HepG2 (cell line): ENCODE measurements around the gene DAZAP1. TPM values are rescaled to one million over a fixed set of nuclear protein-coding genes. Genes with fewer than 3 reads are reported as not detected.

ENCODE experiments used
- CEBPZ ChIP-seq: IDR thresholded peaks from 2 replicates; pipeline ENCODE4 v1.6.1; 2012; ENCODE audit warnings: low read length, improper control_type of control experiment
- ETV6 ChIP-seq: sonication (generic); formaldehyde crosslinking; conservative IDR thresholded peaks from 2 replicates; pipeline ENCODE4 v1.4.0; 2020; ENCODE audit warnings: missing genetic modification reagents
- HHEX ChIP-seq: IDR thresholded peaks from 2 replicates; pipeline ENCODE4 v1.6.1; 2016; ENCODE audit warnings: control low read depth
- HMG20B ChIP-seq: conservative IDR thresholded peaks from 2 replicates; pipeline ENCODE4 v1.6.1; 2016; ENCODE audit warnings: missing genetic modification reagents, missing compliant biosample characterization
- IKZF1 ChIP-seq: fragments of 450-650 bp; IDR thresholded peaks from 2 replicates; pipeline ENCODE4 v1.7.1; 2016
- KDM6A ChIP-seq: IDR thresholded peaks from 2 replicates; pipeline ENCODE4 v1.6.1; 2016; ENCODE audit warnings: low read depth
- RNF219 ChIP-seq: sonication (generic); formaldehyde crosslinking; IDR thresholded peaks from 2 replicates; pipeline ENCODE4 v1.5.0; 2020; ENCODE audit warnings: mild to moderate bottlenecking, missing genetic modification reagents
- SP4 ChIP-seq: sonication (generic); formaldehyde crosslinking; IDR thresholded peaks from 2 replicates; pipeline ENCODE4 v1.8.1; 2023; ENCODE audit warnings: mild to moderate bottlenecking, missing genetic modification reagents
- ZBTB2 ChIP-seq: sonication (generic); formaldehyde crosslinking; IDR thresholded peaks from 2 replicates; pipeline ENCODE4 v1.8.0; 2022; ENCODE audit warnings: low read depth, missing genetic modification reagents
- ZFP37 ChIP-seq: sonication (generic); formaldehyde crosslinking; IDR thresholded peaks from 2 replicates; pipeline ENCODE4 v1.4.0; 2020; ENCODE audit warnings: missing genetic modification reagents, borderline replicate concordance
- ZMAT5 ChIP-seq: sonication (generic); formaldehyde crosslinking; IDR thresholded peaks from 2 replicates; pipeline ENCODE4 v1.5.0; 2020; ENCODE audit warnings: mild to moderate bottlenecking, low read depth, missing genetic modification reagents, borderline replicate concordance
- ZNF17 ChIP-seq: sonication (generic); formaldehyde crosslinking; IDR thresholded peaks from 2 replicates; pipeline ENCODE4 v1.5.0; 2020; ENCODE audit warnings: mild to moderate bottlenecking, missing genetic modification reagents
- ZNF224 ChIP-seq: sonication (generic); formaldehyde crosslinking; IDR thresholded peaks from 2 replicates; pipeline ENCODE4 v1.5.0; 2020; ENCODE audit warnings: mild to moderate bottlenecking, missing genetic modification reagents
- ZNF414 ChIP-seq: sonication (generic); formaldehyde crosslinking; IDR thresholded peaks from 2 replicates; pipeline ENCODE4 v1.5.0; 2020; ENCODE audit warnings: missing genetic modification reagents
- ZNF432 ChIP-seq: sonication (generic); formaldehyde crosslinking; IDR thresholded peaks from 2 replicates; pipeline ENCODE4 v1.5.0; 2020; ENCODE audit warnings: missing genetic modification reagents, mild to moderate bottlenecking, borderline replicate concordance
- ZNF496 ChIP-seq: sonication (generic); formaldehyde crosslinking; IDR thresholded peaks from 2 replicates; pipeline ENCODE4 v1.8.1; 2023; ENCODE audit warnings: mild to moderate bottlenecking, moderate library complexity, missing genetic modification reagents; ENCODE audit not compliant: insufficient replicate concordance
- ZNF513 ChIP-seq: sonication (generic); formaldehyde crosslinking; conservative IDR thresholded peaks from 2 replicates; pipeline ENCODE4 v1.5.0; 2020; ENCODE audit warnings: missing genetic modification reagents
- ZNF615 ChIP-seq: sonication (generic); formaldehyde crosslinking; IDR thresholded peaks from 2 replicates; pipeline ENCODE4 v1.5.0; 2020; ENCODE audit warnings: mild to moderate bottlenecking, missing genetic modification reagents, borderline replicate concordance
- ZNF619 ChIP-seq: sonication (generic); formaldehyde crosslinking; IDR thresholded peaks from 2 replicates; pipeline ENCODE4 v1.4.0; 2020; ENCODE audit warnings: mild to moderate bottlenecking, missing genetic modification reagents
- ZNF670 ChIP-seq: sonication (generic); formaldehyde crosslinking; IDR thresholded peaks from 2 replicates; pipeline ENCODE4 v1.8.0; 2022; ENCODE audit warnings: mild to moderate bottlenecking, missing genetic modification reagents, borderline replicate concordance
- ZSCAN29 ChIP-seq: sonication (generic); formaldehyde crosslinking; conservative IDR thresholded peaks from 2 replicates; pipeline ENCODE4 v1.4.0; 2020; ENCODE audit warnings: mild to moderate bottlenecking, missing genetic modification reagents
- polyA plus RNA-seq, 8 experiments: library from polyadenylated mRNA; depleted of rRNA in 3 of 8; stranded (reverse) in 7 of 8; unstranded in 1 of 8; fragments of >200 nt; fragmentation: Illumina TruSeq in 4 of 8; extraction: Trizol in 4 of 8; gene quantifications; 2 replicates each; pipeline versions ENCODE4 v1.2.1 to v1.2.3, GENCODE V29; 2011 to 2016; ENCODE audit warnings: low read depth in 4 of 8, missing spikeins in 1 of 8, mixed read lengths in 1 of 8; ENCODE audit not compliant: insufficient read depth in 1 of 8
- total RNA-seq, 5 experiments: library from RNA; depleted of rRNA; stranded (reverse); fragments of >200 nt; fragmentation: Illumina TruSeq; extraction: Trizol; gene quantifications; 2 replicates each; pipeline ENCODE4 v1.2.3, GENCODE V29; 2016; ENCODE audit warnings: low read depth in 1 of 5

Gene DAZAP1
- total and polyA plus RNA-seq, 2 of the 13 experiments (the other 11 are each of a cell fraction or from before 2014, with no cell fraction given): 63.3 to 79.2 TPM

GRCh38 chr19:1457031-1457739 is 49.8 kb downstream of the DAZAP1 start (continued):
- TF ChIP-seq RNF219: no peak
- TF ChIP-seq SP4 (CRISPR knock-in tag): no peak
- no peak for TF ChIP-seq CEBPZ
- TF ChIP-seq ZNF619 (CRISPR knock-in tag): no peak
- TF ChIP-seq ZBTB2: no peak
- TF ChIP-seq ZNF615 (CRISPR knock-in tag): no peak
- no peak for TF ChIP-seq ZNF17 (CRISPR knock-in tag)
- TF ChIP-seq HMG20B (CRISPR knock-in tag): no peak
- TF ChIP-seq ZNF513 (CRISPR knock-in tag): no peak
- TF ChIP-seq ZNF224 (CRISPR knock-in tag): no peak
- no peak for TF ChIP-seq HHEX (CRISPR knock-in tag)
- no peak for TF ChIP-seq KDM6A (CRISPR knock-in tag)
- no peak for TF ChIP-seq ETV6 (CRISPR knock-in tag)
- no peak for TF ChIP-seq IKZF1
- TF ChIP-seq ZNF496 (CRISPR knock-in tag): no peak
- no peak for TF ChIP-seq ZNF670
- no peak for TF ChIP-seq ZMAT5
- no peak for TF ChIP-seq ZFP37
- no peak for TF ChIP-seq ZNF414 (CRISPR knock-in tag)
- no peak for TF ChIP-seq ZNF432 (CRISPR knock-in tag)
- TF ChIP-seq ZSCAN29: no peak
